Peyer's patch (tissue), 4 donors: Measurements from ENCODE around the gene EEF2KMT.

ENCODE experiments used
- POLR2A ChIP-seq, 2 donors: fragments of 450-650 bp; IDR thresholded peaks; one replicate each; pipeline ENCODE4 v1.5.1; 2017; ENCODE audit warnings: antibody characterized with exemption in 2 of 2, mild to moderate bottlenecking in 2 of 2, moderate library complexity in 2 of 2
- TF ChIP-seq, protein P1 (sequence below), 6 experiments: fragments of 450-650 bp in 4 of 6; fragments of 200-600 bp in 2 of 6; sonication (generic) in 1 of 6; IDR thresholded peaks; one replicate each; pipeline ENCODE4 v1.5.1; 2017 to 2019; ENCODE audit warnings: antibody characterized with exemption in 6 of 6, mild to moderate bottlenecking in 3 of 6, moderate library complexity in 1 of 6

DNA sequence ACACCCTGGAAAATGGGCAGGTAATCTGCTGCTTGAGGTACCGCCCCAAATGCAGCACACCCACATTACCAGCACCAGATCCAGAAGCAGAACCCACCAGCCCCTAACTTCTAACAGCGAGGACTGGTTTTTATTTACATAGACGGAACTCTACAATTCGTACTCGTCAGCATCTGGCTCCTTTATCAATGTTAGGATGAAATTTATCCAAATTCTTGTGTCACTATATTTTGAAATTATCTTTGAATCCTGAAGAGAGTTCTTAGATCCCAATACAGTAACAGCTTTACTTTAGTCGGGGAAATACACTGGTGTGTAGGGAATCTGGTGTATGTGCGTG, 26.3 kb downstream of the EEF2KMT start:
- no peak for TF ChIP-seq POLR2A (IDR thresholded peaks at IDR 0.05)
- TF ChIP-seq, protein P1, sequence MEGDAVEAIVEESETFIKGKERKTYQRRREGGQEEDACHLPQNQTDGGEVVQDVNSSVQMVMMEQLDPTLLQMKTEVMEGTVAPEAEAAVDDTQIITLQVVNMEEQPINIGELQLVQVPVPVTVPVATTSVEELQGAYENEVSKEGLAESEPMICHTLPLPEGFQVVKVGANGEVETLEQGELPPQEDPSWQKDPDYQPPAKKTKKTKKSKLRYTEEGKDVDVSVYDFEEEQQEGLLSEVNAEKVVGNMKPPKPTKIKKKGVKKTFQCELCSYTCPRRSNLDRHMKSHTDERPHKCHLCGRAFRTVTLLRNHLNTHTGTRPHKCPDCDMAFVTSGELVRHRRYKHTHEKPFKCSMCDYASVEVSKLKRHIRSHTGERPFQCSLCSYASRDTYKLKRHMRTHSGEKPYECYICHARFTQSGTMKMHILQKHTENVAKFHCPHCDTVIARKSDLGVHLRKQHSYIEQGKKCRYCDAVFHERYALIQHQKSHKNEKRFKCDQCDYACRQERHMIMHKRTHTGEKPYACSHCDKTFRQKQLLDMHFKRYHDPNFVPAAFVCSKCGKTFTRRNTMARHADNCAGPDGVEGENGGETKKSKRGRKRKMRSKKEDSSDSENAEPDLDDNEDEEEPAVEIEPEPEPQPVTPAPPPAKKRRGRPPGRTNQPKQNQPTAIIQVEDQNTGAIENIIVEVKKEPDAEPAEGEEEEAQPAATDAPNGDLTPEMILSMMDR (IDR thresholded peaks at IDR 0.05), result no peak
